Measurements from ENCODE around the gene SLC39A13.

Gene SLC39A13

GRCh38 chr11:47407746-47408590 is at the start of gene SLC39A13:
TSS of gene SLC39A13 (plus strand) at chr11:47408590. CDS start at chr11:47410095, 1,505 bp downstream.
- DNase-seq, result peak; percentile 98

GRCh38 chr11:47358731-47359051 is 49.7 kb upstream of the SLC39A13 start:
- DNase-seq, result no peak

- DNase-seq, result no peak
Measured at GRCh38 chr11:47359162-47359561, 49.2 kb upstream of the SLC39A13 start.

GRCh38 chr11:47359586-47359985 is 48.8 kb upstream of the SLC39A13 start:
- DNase-seq, result no peak

- DNase-seq, result no peak
Measured at GRCh38 chr11:47360341-47360740, 48.0 kb upstream of the SLC39A13 start.

GRCh38 chr11:47361419-47361818 is 47.0 kb upstream of the SLC39A13 start:
- DNase-seq, result no peak

- no peak for DNase-seq
Measured at GRCh38 chr11:47366020-47366490, 42.3 kb upstream of the SLC39A13 start.

GRCh38 chr11:47369676-47370075 is 38.7 kb upstream of the SLC39A13 start:
- DNase-seq, result no peak

GRCh38 chr11:47372422-47372821 is 36.0 kb upstream of the SLC39A13 start:
- DNase-seq, result no peak

- DNase-seq, result peak; percentile 90
Measured at GRCh38 chr11:47373876-47374719, 34.3 kb upstream of the SLC39A13 start.

- no peak for DNase-seq
Measured at GRCh38 chr11:47374720-47375019, 33.7 kb upstream of the SLC39A13 start.

- DNase-seq, result no peak
Measured at GRCh38 chr11:47375020-47375419, 33.4 kb upstream of the SLC39A13 start.

- DNase-seq, result no peak
Measured at GRCh38 chr11:47375546-47376085, 32.8 kb upstream of the SLC39A13 start.

GRCh38 chr11:47376107-47376524 is 32.3 kb upstream of the SLC39A13 start:
- no peak for DNase-seq

- no peak for DNase-seq
Measured at GRCh38 chr11:47376525-47377371, 31.6 kb upstream of the SLC39A13 start.

- DNase-seq, result no peak
Measured at GRCh38 chr11:47377571-47378009, 30.8 kb upstream of the SLC39A13 start.

GRCh38 chr11:47378010-47378835 is 30.2 kb upstream of the SLC39A13 start, which contains the start of gene SPI1:
TSS of gene SPI1 (minus strand) at chr11:47378547. CDS start at chr11:47378353, 194 bp downstream.
- DNase-seq, result no peak

GRCh38 chr11:47378836-47379170 is 29.6 kb upstream of the SLC39A13 start:
- no peak for DNase-seq

GRCh38 chr11:47379317-47379716 is 29.1 kb upstream of the SLC39A13 start:
- no peak for DNase-seq

GRCh38 chr11:47380078-47380477 is 28.3 kb upstream of the SLC39A13 start:
- DNase-seq, result no peak

- no peak for DNase-seq
Measured at GRCh38 chr11:47383071-47383470, 25.3 kb upstream of the SLC39A13 start.

- no peak for DNase-seq
Measured at GRCh38 chr11:47384498-47384897, 23.9 kb upstream of the SLC39A13 start.
